Prostate gland (tissue), 2 donors: ENCODE measurements around the gene ZNF317.

ENCODE experiments used
- POLR2AphosphoS5 ChIP-seq: sonication (generic); formaldehyde crosslinking; IDR thresholded peaks from one replicate; pipeline ENCODE4 v1.6.1; 2017; ENCODE audit warnings: antibody characterized with exemption
- TF ChIP-seq, protein P1 (sequence below), 4 experiments: fragments of 200-600 bp in 2 of 4; fragments of 450-650 bp in 2 of 4; sonication (generic) in 2 of 4; IDR thresholded peaks; 1 replicate in 3 of 4; 2 replicates in 1 of 4; pipeline ENCODE4 v1.5.1; 2016 to 2019; ENCODE audit warnings: antibody characterized with exemption in 4 of 4, mild to moderate bottlenecking in 2 of 4, moderate library complexity in 2 of 4

- TF ChIP-seq, protein P1, sequence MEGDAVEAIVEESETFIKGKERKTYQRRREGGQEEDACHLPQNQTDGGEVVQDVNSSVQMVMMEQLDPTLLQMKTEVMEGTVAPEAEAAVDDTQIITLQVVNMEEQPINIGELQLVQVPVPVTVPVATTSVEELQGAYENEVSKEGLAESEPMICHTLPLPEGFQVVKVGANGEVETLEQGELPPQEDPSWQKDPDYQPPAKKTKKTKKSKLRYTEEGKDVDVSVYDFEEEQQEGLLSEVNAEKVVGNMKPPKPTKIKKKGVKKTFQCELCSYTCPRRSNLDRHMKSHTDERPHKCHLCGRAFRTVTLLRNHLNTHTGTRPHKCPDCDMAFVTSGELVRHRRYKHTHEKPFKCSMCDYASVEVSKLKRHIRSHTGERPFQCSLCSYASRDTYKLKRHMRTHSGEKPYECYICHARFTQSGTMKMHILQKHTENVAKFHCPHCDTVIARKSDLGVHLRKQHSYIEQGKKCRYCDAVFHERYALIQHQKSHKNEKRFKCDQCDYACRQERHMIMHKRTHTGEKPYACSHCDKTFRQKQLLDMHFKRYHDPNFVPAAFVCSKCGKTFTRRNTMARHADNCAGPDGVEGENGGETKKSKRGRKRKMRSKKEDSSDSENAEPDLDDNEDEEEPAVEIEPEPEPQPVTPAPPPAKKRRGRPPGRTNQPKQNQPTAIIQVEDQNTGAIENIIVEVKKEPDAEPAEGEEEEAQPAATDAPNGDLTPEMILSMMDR (IDR thresholded peaks at IDR 0.05), result no peak
- no peak for TF ChIP-seq POLR2AphosphoS5
These were observed 13.2 kb upstream of the ZNF317 start, which contains the start of gene OR7G3 for GRCh38 chr19:9126900-9127405.
